GM23338 (cell line): ENCODE results near the gene HADH. TPM values are rescaled to one million over a fixed set of nuclear protein-coding genes. Genes with fewer than 3 reads are reported as not detected.

Experiments
- ATAC-seq: fragments of 200-7000 bp; cut with Tn5 transposase; 3 replicates; pipeline ENCODE4 v1.9.1; 2020
- DNase-seq: peaks from one replicate; pipeline ENCODE4 v3.0.0-alpha.2; 2015; ENCODE audit warnings: low spot score
- H2AFZ ChIP-seq: fragments of 200-600 bp; sonication (generic); 2 replicates; pipeline ENCODE4 v1.8.0; 2016; ENCODE audit warnings: antibody characterized with exemption, mild to moderate bottlenecking, moderate library complexity
- H3F3A ChIP-seq: fragments of 200-600 bp; sonication (generic); replicated peaks from 2 replicates; pipeline ENCODE4 v1.8.0; 2017; ENCODE audit warnings: antibody characterized with exemption, mixed run types, low read depth
- H3K27ac ChIP-seq: fragments of 200-600 bp; sonication (generic); 2 replicates; pipeline ENCODE4 v1.6.1; 2016; ENCODE audit warnings: low read depth
- H3K27me3 ChIP-seq: fragments of 200-600 bp; sonication (generic); 2 replicates; pipeline ENCODE4 v1.8.0; 2016; ENCODE audit warnings: mild to moderate bottlenecking, mixed run types, moderate library complexity; ENCODE audit not compliant: insufficient read depth
- H3K36me3 ChIP-seq: fragments of 200-600 bp; sonication (generic); 2 replicates; pipeline ENCODE4 v1.8.0; 2016; ENCODE audit warnings: mild to moderate bottlenecking; ENCODE audit not compliant: insufficient read depth
- H3K4me1 ChIP-seq: fragments of 200-600 bp; sonication (generic); 2 replicates; pipeline ENCODE4 v1.8.0; 2016; ENCODE audit warnings: mild to moderate bottlenecking, moderate library complexity; ENCODE audit not compliant: insufficient read depth
- H3K4me2 ChIP-seq: fragments of 200-600 bp; sonication (generic); 2 replicates; pipeline ENCODE4 v1.7.1; 2017; ENCODE audit warnings: mixed run types
- H3K4me3 ChIP-seq: fragments of 200-600 bp; sonication (generic); 2 replicates; pipeline ENCODE4 v1.6.1; 2016; ENCODE audit warnings: mixed run types
- H3K79me2 ChIP-seq: fragments of 200-600 bp; sonication (generic); replicated peaks from 2 replicates; pipeline ENCODE4 v1.8.0; 2017; ENCODE audit warnings: mild to moderate bottlenecking; ENCODE audit not compliant: insufficient read depth
- H3K9me2 ChIP-seq: fragments of 200-600 bp; sonication (generic); 2 replicates; pipeline ENCODE4 v1.8.0; 2017; ENCODE audit not compliant: insufficient read depth
- H4K20me1 ChIP-seq: fragments of 200-600 bp; sonication (generic); replicated peaks from 2 replicates; pipeline ENCODE4 v1.8.0; 2017; ENCODE audit warnings: mild to moderate bottlenecking; ENCODE audit not compliant: insufficient read depth
- H3K27ac Mint-ChIP-seq: 2 replicates; pipeline ENCODE4 v1.8.0; 2020; ENCODE audit warnings: inconsistent platforms, mild to moderate bottlenecking, moderate library complexity, mixed read lengths
- H3K27me3 Mint-ChIP-seq: 3 replicates; pipeline ENCODE4 v1.8.0; 2022; ENCODE audit warnings: low read depth, mild to moderate bottlenecking, moderate library complexity, mixed read lengths, inconsistent platforms; ENCODE audit not compliant: insufficient read depth, poor library complexity
- H3K36me3 Mint-ChIP-seq: 3 replicates; pipeline ENCODE4 v1.8.0; 2021; ENCODE audit warnings: low read depth, mild to moderate bottlenecking, inconsistent platforms, moderate library complexity, mixed read lengths
- H3K4me1 Mint-ChIP-seq: 3 replicates; pipeline ENCODE4 v1.8.0; 2020; ENCODE audit warnings: mild to moderate bottlenecking, inconsistent platforms, mixed read lengths
- H3K4me3 Mint-ChIP-seq: 3 replicates; pipeline ENCODE4 v1.8.0; 2021; ENCODE audit warnings: moderate library complexity, mild to moderate bottlenecking, inconsistent platforms, mixed read lengths
- H3K9me3 Mint-ChIP-seq: 3 replicates; pipeline ENCODE4 v1.8.0; 2020; ENCODE audit warnings: moderate library complexity, mild to moderate bottlenecking, inconsistent platforms, mixed read lengths
- CREB1 ChIP-seq: fragments of 250-450 bp; sonication (Bioruptor Pico); IDR thresholded peaks from 2 replicates; pipeline ENCODE4 v1.5.0; 2020; ENCODE audit warnings: low read depth, mild to moderate bottlenecking, moderate library complexity
- CTCF ChIP-seq, 2 experiments: fragments of 200-600 bp in 1 of 2; sonication (generic) in 1 of 2; conservative IDR thresholded peaks; 2 replicates each; pipeline versions ENCODE4 v1.5.1 to v1.6.1; 2016 to 2017; ENCODE audit warnings: antibody characterized with exemption in 2 of 2, low read depth in 2 of 2, mild to moderate bottlenecking in 2 of 2, moderate library complexity in 1 of 2
- EZH2phosphoT487 ChIP-seq: fragments of 200-600 bp; sonication (generic); IDR thresholded peaks from one replicate; pipeline ENCODE4 v1.8.1; 2018; ENCODE audit warnings: antibody characterized with exemption; ENCODE audit not compliant: unreplicated experiment
- POLR2AphosphoS5 ChIP-seq: IDR thresholded peaks from 2 replicates; pipeline ENCODE4 v1.6.1; 2016; ENCODE audit warnings: antibody characterized with exemption, low read depth
- STAT1 ChIP-seq: IDR thresholded peaks from one replicate; pipeline ENCODE4 v1.6.1; 2016; ENCODE audit warnings: antibody characterized with exemption; ENCODE audit not compliant: unreplicated experiment
- ZNF114 ChIP-seq: fragments of 250-450 bp; sonication (Bioruptor Pico); IDR thresholded peaks from 2 replicates; pipeline ENCODE4 v1.5.0; 2020; ENCODE audit warnings: mild to moderate bottlenecking, moderate library complexity
- ZNF331 ChIP-seq: fragments of 250-450 bp; sonication (Bioruptor Pico); IDR thresholded peaks from 2 replicates; pipeline ENCODE4 v1.5.0; 2020; ENCODE audit warnings: low read depth, mild to moderate bottlenecking, moderate library complexity
- polyA plus RNA-seq: library from polyadenylated mRNA; unstranded; fragments of >200 nt; fragmentation: Nextera tagmentation; extraction: Ambion mirVana; gene quantifications from 2 replicates; pipeline ENCODE4 v1.2.1, GENCODE V29; 2016
- total RNA-seq: library from RNA; depleted of rRNA; stranded (reverse); fragments of >200 nt; shearing (Covaris generic); gene quantifications from 2 replicates; pipeline ENCODE4 v1.2.3, GENCODE V29; 2014
- TF ChIP-seq, protein P1 (sequence below): IDR thresholded peaks from 2 replicates; pipeline ENCODE4 v1.6.1; 2016; ENCODE audit warnings: antibody characterized with exemption
- TF ChIP-seq, protein P2 (sequence below): fragments of 250-450 bp; sonication (Bioruptor Pico); IDR thresholded peaks from 2 replicates; pipeline ENCODE4 v1.5.0; 2020; ENCODE audit warnings: mild to moderate bottlenecking, moderate library complexity

Gene HADH
- total and polyA plus RNA-seq, 2 experiments from 2014 or later: 39.1 to 39.2 TPM

DNA sequence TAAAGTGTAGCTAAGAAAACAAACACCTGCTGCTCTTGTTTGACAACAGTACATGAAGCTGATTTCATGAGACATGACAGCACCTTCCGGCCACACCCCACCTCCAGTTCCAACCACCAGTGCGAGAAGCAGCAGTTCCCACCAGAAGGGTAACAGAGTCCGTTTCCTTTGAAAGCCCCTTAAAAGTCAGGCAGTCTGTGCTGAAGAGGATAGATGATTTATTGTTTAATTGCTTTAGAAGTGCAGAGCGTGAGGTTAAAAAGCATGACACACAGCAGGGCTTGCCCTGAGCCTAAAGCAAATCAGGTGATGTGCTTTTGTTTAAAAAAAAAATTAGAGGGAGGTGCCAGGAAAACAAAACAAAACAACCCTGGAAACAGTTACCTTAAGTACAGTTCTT is 82.6 kb downstream of the HADH start:
- Histone ChIP-seq H3K4me3 (no peak overlapping the region), H3K9me2 (no peaks in the 10 kb centered on the region), H2AFZ (no peak overlapping the region; the same call in 1 of the 2 replicates), H3K4me1 (no peaks in the 10 kb centered on the region), H3K4me2 (no peak overlapping the region), H4K20me1 (no peaks in the 10 kb centered on the region), H3K27ac (no peak overlapping the region), H3K36me3 (no peaks in the 10 kb centered on the region), H3K27me3 (no peaks in the 10 kb centered on the region), H3F3A (no peaks in the 10 kb centered on the region), H3K79me2 (no peaks in the 10 kb centered on the region)
- Mint-ChIP-seq H3K4me1 (no peaks in the 10 kb centered on the region), H3K27me3 (no peaks in the 10 kb centered on the region), H3K9me3 (0 out of 3 replicates have a peak, but pooled peaks cover 3% of the 10 kb centered on the region), H3K27ac (no peak overlapping the region), H3K4me3 (no peak overlapping the region), H3K36me3 (no peaks in the 10 kb centered on the region)
- ATAC-seq: no peak
- TF ChIP-seq CREB1 (CRISPR knock-in tag) (no peak), POLR2AphosphoS5 (no peak), CTCF (conservative IDR thresholded peaks at IDR 0.05; ENCODE audit: low read depth in 2 of 2) (no peak)
- no peak for DNase-seq

GRCh38 chr4:108078024-108078733 is 88.5 kb downstream of the HADH start:
- H3K79me2 ChIP-seq: no peaks in the 10 kb centered on the region
- no peaks in the 10 kb centered on the region for H3K9me2 ChIP-seq
- Mint-ChIP-seq H3K27ac (no peak overlapping the region), H3K36me3 (no peaks in the 10 kb centered on the region), H3K4me3 (no peak overlapping the region), H3K9me3 (0 out of 3 replicates have a peak, but pooled peaks cover 3% of the 10 kb centered on the region), H3K4me1 (no peaks in the 10 kb centered on the region), H3K27me3 (peaks cover 7% of the 10 kb centered on the region)
- H3K4me3 ChIP-seq: no peak overlapping the region
- no peaks in the 10 kb centered on the region for H3F3A ChIP-seq
- ATAC-seq (no peak), DNase-seq (no peak)
- no peaks in the 10 kb centered on the region for H4K20me1 ChIP-seq
- no peaks in the 10 kb centered on the region for H3K36me3 ChIP-seq
- no peak overlapping the region for H3K4me2 ChIP-seq
- no peaks in the 10 kb centered on the region for H3K27me3 ChIP-seq
- H3K27ac ChIP-seq: no peak overlapping the region
- H3K4me1 ChIP-seq: no peaks in the 10 kb centered on the region
- no peak overlapping the region for H2AFZ ChIP-seq
- TF ChIP-seq CREB1 (CRISPR knock-in tag): no peak
- TF ChIP-seq ZNF331 (CRISPR knock-in tag): no peak
- TF ChIP-seq, protein P1, sequence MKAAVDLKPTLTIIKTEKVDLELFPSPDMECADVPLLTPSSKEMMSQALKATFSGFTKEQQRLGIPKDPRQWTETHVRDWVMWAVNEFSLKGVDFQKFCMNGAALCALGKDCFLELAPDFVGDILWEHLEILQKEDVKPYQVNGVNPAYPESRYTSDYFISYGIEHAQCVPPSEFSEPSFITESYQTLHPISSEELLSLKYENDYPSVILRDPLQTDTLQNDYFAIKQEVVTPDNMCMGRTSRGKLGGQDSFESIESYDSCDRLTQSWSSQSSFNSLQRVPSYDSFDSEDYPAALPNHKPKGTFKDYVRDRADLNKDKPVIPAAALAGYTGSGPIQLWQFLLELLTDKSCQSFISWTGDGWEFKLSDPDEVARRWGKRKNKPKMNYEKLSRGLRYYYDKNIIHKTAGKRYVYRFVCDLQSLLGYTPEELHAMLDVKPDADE: no peak
- no peak for TF ChIP-seq ZNF114 (CRISPR knock-in tag)
- TF ChIP-seq CTCF (conservative IDR thresholded peaks at IDR 0.05; ENCODE audit: low read depth in 2 of 2): no peak
- TF ChIP-seq EZH2phosphoT487: no peak
- TF ChIP-seq POLR2AphosphoS5: no peak
- TF ChIP-seq STAT1: no peak
- TF ChIP-seq, protein P2, sequence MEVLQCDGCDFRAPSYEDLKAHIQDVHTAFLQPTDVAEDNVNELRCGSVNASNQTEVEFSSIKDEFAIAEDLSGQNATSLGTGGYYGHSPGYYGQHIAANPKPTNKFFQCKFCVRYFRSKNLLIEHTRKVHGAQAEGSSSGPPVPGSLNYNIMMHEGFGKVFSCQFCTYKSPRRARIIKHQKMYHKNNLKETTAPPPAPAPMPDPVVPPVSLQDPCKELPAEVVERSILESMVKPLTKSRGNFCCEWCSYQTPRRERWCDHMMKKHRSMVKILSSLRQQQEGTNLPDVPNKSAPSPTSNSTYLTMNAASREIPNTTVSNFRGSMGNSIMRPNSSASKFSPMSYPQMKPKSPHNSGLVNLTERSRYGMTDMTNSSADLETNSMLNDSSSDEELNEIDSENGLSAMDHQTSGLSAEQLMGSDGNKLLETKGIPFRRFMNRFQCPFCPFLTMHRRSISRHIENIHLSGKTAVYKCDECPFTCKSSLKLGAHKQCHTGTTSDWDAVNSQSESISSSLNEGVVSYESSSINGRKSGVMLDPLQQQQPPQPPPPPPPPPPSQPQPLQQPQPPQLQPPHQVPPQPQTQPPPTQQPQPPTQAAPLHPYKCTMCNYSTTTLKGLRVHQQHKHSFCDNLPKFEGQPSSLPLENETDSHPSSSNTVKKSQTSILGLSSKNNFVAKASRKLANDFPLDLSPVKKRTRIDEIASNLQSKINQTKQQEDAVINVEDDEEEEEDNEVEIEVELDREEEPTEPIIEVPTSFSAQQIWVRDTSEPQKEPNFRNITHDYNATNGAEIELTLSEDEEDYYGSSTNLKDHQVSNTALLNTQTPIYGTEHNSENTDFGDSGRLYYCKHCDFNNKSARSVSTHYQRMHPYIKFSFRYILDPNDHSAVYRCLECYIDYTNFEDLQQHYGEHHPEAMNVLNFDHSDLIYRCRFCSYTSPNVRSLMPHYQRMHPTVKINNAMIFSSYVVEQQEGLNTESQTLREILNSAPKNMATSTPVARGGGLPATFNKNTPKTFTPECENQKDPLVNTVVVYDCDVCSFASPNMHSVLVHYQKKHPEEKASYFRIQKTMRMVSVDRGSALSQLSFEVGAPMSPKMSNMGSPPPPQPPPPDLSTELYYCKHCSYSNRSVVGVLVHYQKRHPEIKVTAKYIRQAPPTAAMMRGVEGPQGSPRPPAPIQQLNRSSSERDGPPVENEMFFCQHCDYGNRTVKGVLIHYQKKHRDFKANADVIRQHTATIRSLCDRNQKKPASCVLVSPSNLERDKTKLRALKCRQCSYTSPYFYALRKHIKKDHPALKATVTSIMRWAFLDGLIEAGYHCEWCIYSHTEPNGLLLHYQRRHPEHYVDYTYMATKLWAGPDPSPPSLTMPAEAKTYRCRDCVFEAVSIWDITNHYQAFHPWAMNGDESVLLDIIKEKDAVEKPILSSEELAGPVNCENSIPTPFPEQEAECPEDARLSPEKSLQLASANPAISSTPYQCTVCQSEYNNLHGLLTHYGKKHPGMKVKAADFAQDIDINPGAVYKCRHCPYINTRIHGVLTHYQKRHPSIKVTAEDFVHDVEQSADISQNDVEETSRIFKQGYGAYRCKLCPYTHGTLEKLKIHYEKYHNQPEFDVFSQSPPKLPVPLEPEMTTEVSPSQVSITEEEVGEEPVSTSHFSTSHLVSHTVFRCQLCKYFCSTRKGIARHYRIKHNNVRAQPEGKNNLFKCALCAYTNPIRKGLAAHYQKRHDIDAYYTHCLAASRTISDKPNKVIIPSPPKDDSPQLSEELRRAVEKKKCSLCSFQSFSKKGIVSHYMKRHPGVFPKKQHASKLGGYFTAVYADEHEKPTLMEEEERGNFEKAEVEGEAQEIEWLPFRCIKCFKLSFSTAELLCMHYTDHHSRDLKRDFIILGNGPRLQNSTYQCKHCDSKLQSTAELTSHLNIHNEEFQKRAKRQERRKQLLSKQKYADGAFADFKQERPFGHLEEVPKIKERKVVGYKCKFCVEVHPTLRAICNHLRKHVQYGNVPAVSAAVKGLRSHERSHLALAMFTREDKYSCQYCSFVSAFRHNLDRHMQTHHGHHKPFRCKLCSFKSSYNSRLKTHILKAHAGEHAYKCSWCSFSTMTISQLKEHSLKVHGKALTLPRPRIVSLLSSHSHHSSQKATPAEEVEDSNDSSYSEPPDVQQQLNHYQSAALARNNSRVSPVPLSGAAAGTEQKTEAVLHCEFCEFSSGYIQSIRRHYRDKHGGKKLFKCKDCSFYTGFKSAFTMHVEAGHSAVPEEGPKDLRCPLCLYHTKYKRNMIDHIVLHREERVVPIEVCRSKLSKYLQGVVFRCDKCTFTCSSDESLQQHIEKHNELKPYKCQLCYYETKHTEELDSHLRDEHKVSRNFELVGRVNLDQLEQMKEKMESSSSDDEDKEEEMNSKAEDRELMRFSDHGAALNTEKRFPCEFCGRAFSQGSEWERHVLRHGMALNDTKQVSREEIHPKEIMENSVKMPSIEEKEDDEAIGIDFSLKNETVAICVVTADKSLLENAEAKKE: no peak
